GM12872 (cell line): Measurements from ENCODE around the gene TMEM89.

Experiments used
- TF ChIP-seq, protein P1 (sequence below): IDR thresholded peaks from 3 replicates; pipeline ENCODE4 v1.5.1; 2011; ENCODE audit warnings: low read depth, mild to moderate bottlenecking, low read length, moderate library complexity; ENCODE audit not compliant: insufficient read depth

The TMEM89 gene

DNA sequence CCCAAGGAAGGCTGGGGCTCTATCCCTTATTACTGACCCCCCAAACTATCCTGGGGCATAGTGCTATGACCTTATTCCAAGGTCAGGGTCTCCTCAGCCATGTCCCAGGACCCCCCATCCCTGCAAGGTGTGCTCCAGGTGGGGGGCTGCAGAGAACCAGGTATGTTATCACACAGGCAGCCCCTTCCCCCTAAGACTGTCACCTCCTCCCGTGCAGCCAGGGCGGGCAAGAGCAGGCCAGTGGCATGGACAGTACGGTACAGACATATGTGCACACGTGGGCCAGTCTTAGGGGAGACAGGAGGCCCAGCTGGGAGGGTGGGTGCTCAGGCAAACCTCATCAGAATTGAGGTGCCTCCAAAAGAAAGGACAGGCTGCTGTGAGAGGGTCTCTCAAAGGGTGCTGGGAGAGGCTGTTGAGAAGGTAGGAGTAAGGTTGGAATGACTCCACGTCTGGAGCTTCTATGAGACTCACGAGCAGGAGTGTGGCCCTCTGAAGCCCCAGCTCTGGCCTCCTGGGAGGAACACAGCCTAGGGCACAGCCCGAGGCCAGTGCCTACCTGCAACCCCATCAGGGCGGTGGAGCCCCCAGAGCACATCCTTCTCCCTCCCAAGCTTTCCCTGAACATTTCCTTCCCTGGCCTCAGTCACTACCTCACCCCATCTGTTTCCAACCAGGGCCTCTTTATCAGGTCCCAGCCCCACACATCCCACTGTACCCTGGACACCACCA lies 24.7 kb downstream of the TMEM89 start:
- TF ChIP-seq, protein P1, sequence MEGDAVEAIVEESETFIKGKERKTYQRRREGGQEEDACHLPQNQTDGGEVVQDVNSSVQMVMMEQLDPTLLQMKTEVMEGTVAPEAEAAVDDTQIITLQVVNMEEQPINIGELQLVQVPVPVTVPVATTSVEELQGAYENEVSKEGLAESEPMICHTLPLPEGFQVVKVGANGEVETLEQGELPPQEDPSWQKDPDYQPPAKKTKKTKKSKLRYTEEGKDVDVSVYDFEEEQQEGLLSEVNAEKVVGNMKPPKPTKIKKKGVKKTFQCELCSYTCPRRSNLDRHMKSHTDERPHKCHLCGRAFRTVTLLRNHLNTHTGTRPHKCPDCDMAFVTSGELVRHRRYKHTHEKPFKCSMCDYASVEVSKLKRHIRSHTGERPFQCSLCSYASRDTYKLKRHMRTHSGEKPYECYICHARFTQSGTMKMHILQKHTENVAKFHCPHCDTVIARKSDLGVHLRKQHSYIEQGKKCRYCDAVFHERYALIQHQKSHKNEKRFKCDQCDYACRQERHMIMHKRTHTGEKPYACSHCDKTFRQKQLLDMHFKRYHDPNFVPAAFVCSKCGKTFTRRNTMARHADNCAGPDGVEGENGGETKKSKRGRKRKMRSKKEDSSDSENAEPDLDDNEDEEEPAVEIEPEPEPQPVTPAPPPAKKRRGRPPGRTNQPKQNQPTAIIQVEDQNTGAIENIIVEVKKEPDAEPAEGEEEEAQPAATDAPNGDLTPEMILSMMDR, result no peak

DNA sequence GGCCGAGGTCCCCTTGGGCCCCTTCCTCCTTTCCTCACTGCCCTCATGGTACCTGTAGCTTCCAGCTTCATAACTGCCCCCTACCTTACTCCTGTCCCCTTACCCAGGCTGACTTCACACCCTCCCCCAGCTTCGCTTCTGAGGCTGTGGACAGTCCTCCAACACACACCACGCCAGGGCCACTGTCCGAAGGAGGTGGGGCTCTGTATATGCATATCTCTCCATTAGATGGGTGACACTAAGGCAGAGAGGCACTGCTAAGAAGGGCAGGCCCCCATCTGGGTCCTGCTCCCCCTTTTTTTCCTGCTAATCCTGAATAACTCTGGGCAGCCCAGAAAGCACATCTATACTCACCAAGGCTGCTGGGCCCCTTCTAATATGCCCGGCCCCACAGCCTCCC lies 25.4 kb downstream of the TMEM89 start:
- TF ChIP-seq, protein P1, result no peak

DNA sequence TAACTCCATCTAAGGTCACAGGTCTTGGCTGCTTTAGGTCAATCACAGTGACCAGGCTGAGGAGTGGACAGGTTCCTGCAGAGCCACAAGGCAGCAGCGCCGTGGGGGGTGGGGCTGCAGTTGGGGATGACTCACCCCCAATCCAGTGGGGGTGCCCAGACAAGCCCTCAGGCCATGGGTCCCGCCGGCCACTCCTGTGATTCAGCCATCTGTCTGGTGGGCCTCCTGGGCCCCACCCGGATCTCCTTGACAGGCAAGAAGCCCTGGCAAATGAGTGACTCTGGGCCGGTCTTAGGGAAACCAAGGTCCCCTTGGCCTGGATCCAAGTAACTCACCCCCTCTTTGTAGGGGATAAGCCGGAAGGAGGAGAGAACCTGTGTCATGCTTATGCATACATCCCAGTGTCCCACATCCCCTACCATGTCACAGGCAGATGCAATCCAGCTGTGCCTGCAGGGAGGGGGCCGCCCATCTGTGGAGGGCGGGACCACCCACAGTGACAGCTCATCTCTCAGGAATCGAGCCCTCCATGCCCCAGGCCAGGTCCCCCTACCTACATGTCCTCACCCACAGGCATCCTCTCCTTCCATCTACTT lies 25.9 kb downstream of the TMEM89 start:
- TF ChIP-seq, protein P1, result no peak

DNA sequence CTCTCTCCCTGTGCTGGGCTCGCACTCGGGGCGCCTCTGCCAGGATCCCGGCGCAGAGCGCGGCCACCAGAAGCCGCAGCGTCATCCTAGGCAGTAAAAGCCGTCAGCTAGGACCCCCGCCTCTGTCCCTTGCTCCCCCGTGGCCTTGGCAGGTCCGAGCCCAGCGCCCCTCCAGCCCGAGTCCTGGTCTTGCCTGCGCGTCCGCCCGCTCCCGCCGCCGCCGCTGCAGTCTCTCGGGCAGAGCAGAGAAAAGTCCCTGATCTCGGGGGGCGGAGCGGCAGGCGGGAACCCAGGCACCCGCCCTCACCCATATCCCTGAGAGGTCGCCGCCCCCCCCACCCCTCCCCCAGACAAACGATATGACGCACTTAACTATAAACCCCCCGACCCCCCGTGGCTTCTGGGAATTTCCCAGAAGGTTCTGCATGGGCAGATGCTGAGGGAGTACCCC lies 26.5 kb downstream of the TMEM89 start, which contains the start of gene COL7A1:
TSS of gene COL7A1 (minus strand) at position 255 of the 451 bp plus-strand sequence. CDS start at position 85, 170 bp downstream.
- TF ChIP-seq, protein P1, result no peak

DNA sequence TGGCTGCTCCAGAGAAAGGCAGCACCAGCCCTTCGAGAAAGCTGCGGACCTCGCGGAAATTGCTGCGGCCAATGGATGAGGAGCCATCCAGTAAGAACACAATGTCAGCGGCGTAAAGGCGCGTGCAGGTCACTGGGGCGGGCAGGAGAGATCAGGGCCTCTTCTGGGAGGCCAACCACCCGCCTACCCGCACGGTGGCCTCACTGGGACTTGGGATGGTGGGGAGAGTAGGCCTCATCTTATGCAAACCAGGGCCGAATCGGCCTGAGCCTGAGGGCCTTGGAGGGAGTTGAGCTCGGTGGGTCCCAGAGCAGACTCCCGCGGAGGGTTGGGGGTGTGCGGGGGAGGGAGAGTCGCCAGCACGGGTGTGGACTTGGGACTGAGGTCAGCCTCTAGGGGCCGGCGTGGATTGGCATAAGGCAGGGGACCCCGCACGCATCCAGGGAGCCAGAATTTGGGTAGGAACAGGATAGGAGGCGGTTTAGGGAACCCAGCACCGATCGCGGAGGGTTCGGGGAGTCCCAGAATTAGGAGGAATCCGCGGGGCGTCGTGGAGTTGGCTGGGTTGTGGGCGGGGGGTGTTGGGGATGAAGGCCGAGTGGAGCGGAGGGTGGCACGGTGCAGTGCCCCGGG lies 27.0 kb downstream of the TMEM89 start:
- TF ChIP-seq, protein P1, result no peak

DNA sequence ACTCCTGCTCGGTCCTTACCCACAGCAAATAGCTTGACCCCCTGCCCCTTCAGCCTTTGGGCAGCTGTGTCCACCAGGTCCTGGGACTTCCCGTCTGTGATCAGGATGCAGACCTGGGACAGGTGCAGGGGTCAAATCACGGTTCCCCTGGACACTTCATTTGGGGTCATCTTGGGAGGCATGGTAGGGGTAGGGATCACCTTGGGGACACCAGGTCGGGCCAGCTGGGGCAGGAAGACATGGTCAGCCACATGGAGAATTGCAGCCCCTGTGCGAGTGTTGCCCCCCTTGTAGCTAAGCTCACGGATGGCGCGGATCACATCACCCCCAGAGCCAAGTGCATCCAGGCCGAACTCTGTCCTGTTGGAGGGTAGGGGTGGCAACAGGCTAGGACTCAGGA lies 28.2 kb downstream of the TMEM89 start:
- TF ChIP-seq, protein P1, result no peak

DNA sequence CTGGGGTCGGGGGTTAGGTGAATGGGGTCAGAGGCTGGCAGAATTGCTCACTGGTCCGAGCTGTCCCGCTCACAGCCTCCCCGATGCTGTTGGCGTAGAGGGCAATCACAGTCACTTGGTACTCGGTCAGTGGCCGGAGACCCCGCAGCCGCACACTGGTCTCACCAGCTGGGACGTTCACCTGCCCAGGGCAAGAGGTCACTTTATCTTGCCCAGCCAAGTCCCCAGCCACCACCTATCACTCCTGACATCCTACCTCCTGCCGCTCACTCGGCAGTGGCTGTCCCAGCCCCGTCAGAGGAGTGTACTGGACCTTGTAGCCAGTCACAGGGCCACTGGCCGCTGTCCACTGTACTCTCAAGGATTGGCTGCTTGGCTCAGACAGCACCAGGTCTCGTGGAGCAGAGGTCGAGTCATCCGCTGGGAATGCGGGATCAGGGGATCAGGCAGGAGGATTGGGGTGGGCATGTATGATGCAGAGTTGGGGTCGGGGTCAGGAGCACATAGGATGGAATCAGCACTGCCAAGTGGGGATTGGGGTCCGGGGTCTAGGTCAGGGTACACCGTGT lies 29.0 kb downstream of the TMEM89 start:
- TF ChIP-seq, protein P1, result no peak
